GM21360 (cell line): Measurements from ENCODE around the gene NANS.

ENCODE experiments used
- ATAC-seq: cut with Tn5 transposase; IDR thresholded peaks from one replicate; pipeline ENCODE4 v1.9.1; 2021; ENCODE audit warnings: mild to moderate bottlenecking, moderate library complexity; ENCODE audit not compliant: unreplicated experiment

Gene NANS

DNA sequence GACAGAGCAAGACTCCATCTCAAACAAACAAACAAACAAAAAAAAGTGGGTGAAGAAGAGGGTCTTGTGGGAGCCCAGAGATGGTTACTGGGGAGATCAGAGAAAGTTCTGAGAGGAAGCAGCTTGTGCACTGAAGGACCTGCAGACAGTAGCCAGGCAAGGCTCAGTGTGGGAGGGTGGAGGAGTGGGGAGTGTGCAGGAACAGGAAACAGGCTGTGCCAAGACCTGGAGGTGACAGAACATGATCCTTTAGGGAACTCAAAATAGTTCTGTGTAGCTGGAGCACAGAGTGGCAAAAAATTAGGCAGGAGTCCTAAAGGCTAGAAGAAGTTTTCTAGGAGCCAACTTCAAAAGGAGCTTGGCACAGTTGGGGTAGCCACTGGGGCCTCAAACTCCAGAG is 19.2 kb upstream of the NANS start:
- no peak for ATAC-seq

DNA sequence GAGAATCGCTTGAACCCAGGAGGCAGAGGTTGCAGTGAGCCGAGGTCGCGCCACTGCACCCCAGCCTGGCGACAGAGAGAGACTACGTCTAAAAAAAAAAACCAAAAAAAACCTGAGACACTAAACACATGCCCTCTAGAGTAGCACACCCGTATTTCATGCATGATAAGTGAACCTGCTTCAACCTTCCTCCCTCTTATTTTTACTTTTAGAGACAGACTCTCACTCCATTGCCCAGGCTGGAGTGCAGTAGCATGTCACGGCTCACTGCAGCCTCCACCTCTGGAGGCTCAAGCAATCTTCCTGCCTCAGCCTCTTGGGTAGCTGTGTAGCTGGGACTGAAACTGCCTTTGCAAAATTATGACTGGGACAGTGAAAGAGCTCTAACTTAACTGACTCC is 17.6 kb upstream of the NANS start:
- peak; percentile 41 for ATAC-seq

DNA sequence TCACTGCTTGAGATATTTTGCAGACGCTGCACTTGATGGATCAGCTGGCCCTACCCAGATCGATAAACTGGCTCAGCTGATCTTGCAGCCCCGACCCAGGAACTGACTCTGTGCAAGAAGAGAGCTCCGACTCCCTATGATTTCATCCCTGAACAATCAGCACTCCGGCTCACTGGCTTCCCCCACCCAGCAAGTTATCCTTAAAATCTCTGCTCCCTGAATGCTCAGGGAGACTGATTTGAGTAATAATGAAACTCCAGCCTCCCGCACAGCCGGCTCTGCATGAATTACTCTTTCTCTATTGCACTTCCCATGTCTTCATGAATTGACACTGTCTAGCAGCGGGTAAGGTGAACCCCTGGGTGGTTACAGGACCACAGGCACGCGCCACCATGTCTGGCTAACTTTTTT is 16.9 kb upstream of the NANS start:
- no peak for ATAC-seq

DNA sequence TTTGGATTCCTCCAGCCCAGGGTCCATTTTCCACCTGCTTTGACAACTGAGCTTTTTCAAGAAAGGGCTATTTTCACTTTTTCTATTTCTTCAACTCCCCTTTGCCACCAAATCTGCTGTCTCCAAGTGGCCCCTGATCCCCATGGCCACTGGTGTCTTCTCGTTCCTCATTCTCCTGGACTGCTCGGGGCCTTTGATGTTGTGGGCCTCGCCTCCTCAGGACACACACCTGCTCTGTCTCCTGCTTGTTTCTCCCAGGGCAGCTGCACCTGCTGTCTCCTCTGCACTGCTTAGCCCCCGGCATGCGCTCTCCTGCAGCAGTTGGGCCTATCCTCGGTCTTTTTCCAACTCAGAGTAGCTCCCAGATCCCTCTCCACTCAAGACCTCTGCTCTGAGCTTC is 16.3 kb upstream of the NANS start:
- ATAC-seq: no peak

DNA sequence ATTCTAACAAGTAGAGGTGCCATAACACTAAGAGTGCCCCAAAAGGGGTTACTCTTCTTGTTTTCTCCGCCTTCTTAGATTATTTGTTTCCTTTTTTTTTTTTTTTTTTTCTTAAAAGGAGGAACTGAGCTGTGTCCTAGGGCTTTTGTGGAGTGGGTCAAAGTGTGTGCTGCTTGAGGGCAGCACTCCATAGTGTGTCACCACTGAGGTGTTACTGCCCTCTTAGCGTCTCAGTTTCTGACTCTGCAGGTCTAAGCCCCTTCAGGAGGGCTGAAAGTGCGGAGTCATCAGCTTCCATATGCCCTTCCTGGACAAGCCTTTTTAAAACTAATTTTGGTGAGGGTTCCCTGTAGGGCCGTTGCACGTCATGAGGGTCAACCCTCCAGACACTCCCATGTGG is 12.6 kb upstream of the NANS start:
- no peak for ATAC-seq

DNA sequence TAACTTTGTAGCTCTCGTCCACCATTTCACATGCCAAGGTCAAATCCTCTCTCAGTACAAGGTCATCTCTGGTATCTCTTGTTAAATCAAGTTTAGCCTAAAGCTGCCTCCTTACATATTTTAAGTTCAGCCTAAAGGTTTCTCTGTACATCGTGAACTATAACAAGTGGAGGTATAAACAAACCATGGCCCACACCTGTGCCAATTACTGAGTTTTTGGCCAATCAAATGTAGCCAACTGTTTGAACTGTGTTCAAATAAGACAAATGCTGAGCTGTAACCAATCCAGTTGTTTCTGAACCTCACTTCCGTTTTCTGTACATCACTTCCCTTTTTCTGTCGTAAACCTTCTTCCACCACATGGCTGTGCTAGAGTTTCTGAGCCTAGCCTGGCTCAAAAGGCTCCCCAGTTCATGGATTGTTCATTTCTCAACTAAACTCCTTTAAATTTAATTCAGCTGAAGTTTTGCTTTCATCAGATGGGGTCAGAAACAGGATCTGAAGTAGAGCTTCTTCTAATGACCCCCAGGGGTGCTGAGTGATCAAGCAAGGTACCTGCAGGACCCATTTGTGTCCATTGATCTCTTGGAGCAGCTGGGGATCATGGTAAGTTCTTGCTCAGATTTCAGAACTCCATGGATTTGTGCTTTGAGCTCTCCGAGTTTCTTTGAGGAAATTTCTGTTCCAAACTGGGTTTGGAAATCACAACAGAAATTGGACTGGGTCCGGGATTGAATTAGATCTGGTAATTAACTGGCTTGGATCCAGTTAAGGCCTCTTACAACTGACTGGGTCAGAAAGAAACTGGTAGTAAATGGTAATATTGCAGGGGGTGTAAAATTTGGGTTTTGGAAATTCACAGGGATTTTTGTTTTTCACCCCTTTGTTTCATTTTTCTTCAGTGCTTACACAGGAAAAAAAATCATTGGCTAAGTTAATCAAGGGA is 11.0 kb upstream of the NANS start:
- ATAC-seq: peak; percentile 64

DNA sequence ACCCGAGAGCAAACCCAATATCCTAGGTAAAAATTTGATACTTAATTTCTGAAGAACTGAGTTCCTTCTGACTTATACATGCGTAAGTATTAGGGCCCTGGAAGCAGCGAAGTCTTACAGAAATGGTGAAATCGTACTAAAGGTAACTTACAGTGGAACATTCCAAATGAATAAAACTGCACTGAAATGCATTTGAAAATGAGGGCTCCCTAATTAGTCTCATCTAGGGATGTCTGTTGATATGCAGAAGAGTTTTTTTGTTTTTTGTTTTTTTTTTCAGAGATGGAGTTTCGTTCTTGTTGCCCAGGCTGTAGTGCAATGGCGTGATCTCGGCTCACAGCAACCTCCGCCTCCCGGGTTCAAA is 10.4 kb upstream of the NANS start:
- no peak for ATAC-seq

DNA sequence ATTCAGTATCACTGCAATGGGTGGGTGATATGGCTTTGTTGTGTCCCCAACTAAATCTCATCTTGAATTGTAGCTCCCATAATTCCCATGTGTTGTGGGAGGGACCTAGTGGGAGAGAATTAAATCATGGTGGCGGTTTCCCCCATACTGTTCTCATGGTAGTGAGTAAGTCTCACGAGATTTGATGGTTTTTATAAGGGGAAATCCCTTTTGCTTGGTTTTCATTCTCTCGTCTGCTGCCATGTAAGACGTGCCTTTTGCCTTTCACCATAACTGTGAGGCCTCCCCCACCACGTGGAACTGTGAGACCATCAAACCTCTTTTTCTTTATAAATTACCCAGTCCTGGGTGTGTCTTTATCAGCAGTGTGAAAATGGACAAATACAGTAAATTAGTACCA is 9.5 kb upstream of the NANS start:
- ATAC-seq: no peak

DNA sequence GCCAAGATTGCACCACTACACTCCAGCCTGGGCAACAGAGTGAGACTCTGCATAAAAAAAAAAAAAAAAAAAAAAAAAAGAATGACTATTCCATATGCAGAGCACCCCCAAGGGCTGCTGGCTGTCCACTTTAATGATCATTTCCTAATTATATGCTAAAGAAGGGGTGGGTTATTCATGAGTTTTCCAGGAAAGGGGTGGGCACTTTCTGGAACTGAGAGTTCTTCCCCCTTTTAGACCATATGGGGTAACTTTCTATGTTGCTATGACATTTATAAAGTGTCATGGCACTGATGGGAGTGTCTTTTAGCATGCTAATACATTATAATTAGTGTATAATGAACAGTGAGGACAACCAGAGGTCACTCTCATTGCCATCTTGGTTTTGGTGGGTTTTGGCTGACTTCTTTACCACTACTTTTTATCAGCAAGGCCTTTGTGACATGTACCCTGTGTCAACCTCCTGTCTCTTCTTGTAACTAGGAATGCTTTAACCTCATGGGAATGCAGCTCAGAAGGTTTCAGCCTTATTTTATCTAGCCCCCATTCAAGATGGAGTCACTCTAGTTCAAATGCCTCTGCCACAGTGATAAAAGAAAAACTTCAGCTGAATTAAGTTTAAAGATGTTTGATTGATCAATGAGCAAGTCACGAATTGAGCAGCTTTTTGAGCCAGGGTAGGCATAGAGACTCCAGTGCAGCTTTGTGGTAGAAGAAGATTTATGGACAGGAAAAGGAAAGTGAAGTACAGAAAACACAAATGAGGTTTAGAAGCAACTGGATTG is 7.1 kb upstream of the NANS start:
- no peak for ATAC-seq

DNA sequence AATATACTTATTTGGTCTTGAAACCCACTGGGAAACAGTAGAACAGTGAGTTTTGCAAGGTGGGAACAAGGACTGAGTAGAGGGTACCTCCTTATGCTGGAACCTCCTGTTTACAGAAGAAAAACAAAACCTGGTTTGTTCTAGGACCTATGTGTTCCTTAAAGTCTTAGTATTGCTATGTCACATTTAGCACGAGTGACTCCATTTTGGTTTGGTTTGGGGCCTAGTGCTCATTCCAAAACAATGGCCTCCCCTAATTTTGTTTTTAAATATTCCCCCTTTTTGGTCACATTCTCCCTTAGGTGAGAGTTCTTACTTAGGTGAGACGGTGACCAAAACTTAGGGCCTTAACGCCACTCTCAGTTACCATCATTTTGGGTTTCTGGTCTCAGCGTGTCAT is 6.2 kb upstream of the NANS start:
- ATAC-seq: no peak

DNA sequence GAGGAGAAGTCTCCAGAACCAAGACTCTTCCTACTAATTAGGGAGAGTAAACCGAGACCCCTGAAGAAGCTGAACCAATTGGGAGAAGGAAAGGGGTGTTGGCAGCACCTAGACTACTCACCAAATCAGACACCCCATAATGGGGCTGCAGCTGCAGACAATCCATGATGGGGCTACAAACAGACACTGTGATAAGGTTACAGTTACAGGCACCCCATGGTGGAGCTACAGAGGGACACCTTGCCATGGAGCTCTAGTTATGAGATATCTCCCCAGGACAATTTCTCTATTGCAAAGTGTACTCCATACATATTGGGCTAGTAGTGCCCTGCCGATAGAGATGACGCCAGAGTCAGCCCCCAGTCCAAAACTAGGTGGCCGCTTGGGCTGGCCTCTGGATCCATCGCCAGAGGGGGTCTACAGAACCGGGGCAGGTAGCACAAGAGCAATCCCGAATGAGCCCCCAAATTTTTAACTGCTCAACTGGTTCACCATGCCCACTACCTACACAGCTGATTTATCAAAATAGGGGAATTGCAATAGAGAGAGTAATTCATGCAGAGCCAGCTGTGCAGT is 2.1 kb upstream of the NANS start:
- no peak for ATAC-seq

DNA sequence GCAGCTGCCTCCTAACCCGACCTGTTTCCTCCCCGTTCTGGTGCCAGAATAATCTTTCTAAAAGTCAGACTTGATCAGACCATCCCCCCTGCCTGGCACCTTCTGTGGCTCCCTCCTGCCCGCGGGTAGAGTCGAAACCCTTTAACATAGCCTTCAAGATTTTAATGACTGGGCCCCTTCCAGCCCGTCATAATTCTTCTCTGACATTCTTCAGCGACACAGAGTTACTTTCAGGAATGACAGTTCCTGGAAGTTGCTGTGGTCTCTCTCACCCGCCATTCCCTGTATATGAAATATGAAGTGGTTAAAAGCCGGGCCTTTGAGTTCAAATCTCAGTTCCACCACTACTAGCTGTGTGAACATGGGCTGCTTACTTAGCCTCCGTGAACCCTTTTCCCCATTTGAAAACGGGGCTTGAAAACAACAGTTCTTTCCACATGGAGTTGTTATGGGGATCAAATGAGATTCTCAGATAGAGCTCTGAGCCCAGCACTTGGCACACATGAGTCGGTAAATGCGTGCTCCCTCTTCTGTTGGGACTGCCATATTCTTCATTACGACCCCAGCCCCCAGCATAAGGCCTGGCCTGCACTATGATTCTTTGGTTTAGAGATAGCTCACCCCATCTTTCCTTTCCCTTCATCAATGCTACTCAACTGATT is 737 bp downstream of the NANS start:
- no peak for ATAC-seq

DNA sequence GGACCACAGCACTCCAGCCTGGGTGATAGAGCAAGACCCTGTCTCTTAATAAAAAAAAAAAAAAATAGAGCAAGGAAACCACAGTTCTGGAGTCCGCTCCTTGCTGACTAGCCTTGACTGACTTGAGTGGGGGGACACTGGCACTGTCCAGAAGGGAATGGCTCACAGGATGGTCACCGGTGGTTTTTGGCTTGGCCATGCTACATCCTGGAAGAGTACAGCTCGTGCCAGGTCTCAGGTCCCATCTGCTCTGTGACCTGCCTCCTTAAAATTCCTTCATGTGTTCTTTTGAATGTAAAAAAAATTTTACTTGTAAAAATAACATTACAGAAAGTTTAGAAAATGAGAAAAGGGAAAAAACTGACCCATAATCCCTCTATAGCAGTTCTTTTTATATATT is 5.6 kb downstream of the NANS start:
- ATAC-seq: no peak

DNA sequence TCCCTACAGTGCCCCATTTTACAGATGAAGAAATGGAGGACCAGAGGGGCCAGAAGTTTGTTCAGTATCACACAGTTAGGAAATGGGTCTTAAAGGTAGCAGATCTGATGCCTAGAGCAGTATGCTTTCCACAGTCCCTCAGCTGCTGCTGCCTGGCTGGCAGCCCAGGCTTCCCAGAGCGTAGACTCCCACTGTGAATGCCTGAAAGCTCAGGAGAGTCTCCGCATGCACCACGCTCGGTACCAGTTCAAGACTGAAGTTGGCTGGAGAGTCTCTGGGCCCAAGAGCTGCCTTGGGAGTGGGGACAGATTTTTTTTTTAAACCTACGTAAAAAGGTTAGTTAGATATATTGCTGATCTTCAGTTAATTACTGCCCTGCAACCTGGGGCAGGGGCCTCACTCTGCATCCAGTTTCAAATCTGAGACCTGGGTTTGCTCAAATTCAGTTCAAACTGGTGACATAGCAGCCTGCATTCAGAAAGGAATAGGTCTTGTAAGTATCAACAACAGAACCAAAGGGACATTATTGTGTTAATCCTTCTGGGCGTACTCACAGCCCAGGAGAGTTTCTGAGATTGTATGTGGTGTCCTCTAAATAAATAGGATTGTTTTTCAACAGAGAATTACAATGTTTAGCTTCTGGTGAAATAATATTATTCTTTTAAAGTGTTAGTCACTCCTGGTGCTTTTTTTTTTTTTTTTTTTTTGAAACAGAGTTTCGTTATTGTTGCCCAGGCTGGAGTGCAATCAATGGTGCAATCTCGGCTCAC is 8.3 kb downstream of the NANS start:
- ATAC-seq: no peak

DNA sequence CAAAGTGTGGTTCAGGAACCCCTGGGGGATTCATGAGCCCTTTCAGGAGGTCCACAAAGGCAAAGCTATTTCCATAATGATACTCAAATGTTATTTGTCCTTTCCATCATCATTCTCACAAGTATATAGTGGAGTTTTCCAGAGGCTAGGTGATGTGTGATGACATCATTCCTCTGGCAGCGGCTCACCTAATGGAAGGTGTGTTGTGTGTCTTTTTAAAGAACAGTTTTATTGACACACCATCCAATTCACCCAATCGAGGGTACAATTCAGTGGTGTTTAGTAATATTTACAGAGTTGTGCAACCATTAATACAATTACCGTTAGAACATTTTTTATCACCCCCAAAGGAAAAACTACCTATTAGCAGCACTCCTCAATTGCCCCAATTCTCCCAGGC is 9.7 kb downstream of the NANS start:
- ATAC-seq: no peak

DNA sequence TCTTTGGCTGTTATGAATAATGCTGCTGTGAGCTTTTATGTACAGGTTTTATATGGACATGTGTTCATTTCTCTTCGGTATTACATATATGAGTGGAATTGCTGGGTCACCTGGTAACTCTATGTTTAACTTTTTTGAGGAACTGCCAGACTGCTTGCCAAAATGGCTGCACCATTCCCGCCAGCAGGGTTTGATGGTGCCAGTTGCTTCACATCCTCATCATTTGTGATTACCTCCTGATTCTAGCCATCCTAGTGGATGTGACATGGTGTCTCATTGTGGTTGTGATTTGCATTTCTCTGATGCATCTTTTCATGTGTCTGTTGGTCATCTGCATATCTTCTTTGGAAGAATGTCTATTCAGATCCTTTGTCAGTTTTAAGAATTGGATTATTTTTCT is 10.7 kb downstream of the NANS start:
- no peak for ATAC-seq

DNA sequence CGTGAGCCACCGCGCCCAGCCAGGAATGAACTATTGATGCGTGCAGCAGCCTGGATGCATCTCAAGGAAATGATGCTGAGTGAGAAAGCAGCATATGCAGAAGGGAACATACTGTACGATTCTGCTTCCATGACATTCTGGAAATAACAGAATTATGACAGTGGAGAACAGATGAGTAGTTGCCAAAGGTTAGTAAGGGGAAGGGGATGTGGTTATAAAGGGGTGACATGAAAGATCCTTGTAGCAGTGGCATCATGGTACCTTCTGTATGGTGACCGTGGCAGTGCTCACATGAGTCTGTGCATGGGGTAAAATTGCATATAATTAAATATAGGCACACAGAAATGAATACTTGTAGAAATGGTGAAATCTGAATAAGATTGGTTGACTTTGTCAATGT is 13.0 kb downstream of the NANS start:
- ATAC-seq: no peak

DNA sequence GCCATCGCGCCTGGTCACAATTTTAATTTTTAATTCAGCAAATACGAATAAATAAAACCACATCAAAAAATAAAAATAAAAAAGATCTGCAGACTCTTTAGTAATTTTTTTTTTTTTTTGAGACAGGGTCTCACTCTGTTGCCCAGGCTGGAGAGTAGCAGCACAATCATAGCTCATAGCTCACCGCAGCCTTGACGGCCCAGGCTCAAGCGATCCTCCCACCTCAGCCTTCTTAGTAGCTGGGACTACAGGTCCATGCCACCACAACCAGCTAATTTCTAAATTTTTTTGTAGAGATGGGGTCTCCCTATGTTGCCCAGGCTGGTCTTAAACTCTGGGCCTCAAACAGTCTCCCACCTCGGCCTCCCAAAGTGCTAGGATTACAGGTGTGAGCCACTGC is 14.2 kb downstream of the NANS start:
- no peak for ATAC-seq

DNA sequence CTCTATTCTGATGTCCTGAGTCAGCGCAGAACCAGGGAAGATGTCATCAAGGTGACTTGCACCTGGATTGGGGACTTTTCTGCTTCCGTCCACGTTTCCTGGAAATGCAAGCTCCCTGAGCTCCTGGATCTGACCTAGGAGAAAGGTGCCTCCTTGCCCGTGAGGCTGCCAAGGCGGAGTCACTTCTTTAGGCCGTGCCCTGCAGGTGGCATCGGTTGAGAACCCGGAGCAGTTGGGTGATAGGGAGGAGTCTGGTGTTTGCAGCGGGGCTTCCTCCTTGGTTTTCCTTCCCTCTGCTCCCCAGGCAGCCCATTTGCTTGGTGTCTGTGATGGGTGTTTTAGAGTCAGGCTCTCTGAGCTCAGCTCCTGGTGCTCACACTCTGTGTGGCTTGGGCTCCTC is 15.2 kb downstream of the NANS start:
- ATAC-seq: no peak

DNA sequence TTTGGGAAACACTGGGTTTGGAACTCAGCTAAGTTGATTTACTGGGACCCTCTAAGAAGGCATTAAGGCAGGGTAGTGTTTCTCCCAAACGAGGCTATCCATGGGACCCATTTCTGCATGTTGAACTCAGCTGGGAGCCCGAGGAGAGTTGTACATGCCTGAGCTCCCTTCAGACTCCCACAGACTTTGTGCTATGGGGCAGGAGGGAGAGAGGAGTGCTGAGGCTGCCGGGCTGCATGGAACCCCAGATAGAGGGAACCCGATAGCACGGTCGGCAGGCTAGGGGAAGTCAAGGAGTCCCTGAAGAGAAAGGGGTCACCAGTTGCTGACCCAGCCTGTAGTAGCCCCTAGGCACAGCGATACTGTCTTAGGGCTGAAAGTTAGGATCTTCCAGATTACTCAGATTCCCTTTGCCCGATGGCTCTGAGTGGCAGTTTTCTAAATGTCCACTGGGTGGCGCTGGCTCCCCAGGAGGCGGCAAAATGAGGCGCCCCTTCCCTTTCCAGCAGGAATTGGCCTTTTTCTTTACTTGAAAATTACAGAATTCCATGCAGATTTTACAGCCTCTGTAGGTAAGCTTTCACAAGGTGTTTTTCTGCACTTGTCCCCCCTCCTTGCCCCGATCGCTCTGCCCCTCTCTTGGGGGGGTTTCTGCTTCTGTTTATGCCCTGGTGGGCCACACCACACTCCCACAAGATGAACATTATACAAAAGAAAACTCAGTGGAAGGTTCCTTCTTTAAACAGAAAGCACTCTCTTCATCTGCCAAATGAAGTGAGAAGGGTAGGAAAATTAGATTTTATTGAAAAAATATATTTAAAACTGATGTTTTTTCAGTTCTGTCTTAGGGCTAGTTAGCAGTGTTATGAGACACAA is 17.8 kb downstream of the NANS start:
- no peak for ATAC-seq
